ENCODE data around the gene ZNF655. TPM values are rescaled to one million over a fixed set of nuclear protein-coding genes. Genes with fewer than 3 reads are reported as not detected.
"Not testable (repeated sequence)": the region's sequence is repeated elsewhere in the genome, so short reads cannot be mapped to it uniquely, and the experiment has no call there.

ZNF655 gene
- total RNA-seq, 4 donors from 2014 or later, result 115 to 191 (median 116) TPM

GRCh38 chr7:99562832-99563231 is 4.4 kb downstream of the ZNF655 start:
- peak overlapping the region in 2 of 4 donors; percentile 50 to 69 for H3K27ac ChIP-seq
- peak; percentile 38 for ATAC-seq
- peaks cover 0 to 73% of the 10 kb centered on the region in 2 donors for H3K36me3 ChIP-seq
- H3K4me3 ChIP-seq, result no peak overlapping the region
- no peaks in the 10 kb centered on the region for H3K9me3 ChIP-seq
- H3K27me3 ChIP-seq, result no peaks in the 10 kb centered on the region
- WGBS, 2 donors (ENCODE audit: low coverage in 1 of 2), result 14 to 17% methylated on average over 1 of the region's 2 CpGs
- TF ChIP-seq POLR2A (IDR thresholded peaks at IDR 0.05), result no peak
- TF ChIP-seq POLR2AphosphoS5 (IDR thresholded peaks at IDR 0.05), result peak; percentile 83
- TF ChIP-seq, protein P1, sequence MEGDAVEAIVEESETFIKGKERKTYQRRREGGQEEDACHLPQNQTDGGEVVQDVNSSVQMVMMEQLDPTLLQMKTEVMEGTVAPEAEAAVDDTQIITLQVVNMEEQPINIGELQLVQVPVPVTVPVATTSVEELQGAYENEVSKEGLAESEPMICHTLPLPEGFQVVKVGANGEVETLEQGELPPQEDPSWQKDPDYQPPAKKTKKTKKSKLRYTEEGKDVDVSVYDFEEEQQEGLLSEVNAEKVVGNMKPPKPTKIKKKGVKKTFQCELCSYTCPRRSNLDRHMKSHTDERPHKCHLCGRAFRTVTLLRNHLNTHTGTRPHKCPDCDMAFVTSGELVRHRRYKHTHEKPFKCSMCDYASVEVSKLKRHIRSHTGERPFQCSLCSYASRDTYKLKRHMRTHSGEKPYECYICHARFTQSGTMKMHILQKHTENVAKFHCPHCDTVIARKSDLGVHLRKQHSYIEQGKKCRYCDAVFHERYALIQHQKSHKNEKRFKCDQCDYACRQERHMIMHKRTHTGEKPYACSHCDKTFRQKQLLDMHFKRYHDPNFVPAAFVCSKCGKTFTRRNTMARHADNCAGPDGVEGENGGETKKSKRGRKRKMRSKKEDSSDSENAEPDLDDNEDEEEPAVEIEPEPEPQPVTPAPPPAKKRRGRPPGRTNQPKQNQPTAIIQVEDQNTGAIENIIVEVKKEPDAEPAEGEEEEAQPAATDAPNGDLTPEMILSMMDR (IDR thresholded peaks at IDR 0.05), result no peak
- H3K4me1 ChIP-seq, result peaks cover 0 to 41% (median 13%) of the 10 kb centered on the region in 3 donors

DNA sequence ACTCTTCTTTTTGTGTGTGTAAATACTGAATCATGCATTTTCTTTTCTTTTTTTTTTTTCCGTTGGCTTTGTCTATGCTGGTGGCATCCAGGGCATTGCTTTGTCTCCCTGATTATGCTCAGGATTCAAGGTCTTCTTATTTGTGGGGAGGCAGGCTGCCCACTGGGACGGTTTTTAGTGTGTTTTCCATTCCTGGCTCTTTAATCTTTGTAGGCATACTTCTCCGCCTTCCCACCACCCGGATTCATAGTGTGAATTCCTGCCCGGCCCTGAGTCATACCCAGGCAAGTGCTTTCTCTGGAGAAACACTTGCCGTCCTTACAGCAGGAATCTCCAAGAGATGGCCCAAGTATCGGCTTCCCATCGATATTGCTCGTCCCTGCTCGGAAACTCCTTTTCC is 5.2 kb downstream of the ZNF655 start:
- H3K36me3 ChIP-seq, result peaks cover 0 to 78% of the 10 kb centered on the region in 2 donors
- H3K4me3 ChIP-seq, result no peak overlapping the region
- peak overlapping the region in 1 of 4 donors; percentile 33 for H3K27ac ChIP-seq
- H3K9me3 ChIP-seq, result no peaks in the 10 kb centered on the region
- H3K27me3 ChIP-seq, result no peaks in the 10 kb centered on the region
- H3K4me1 ChIP-seq, result peaks cover 0 to 41% (median 13%) of the 10 kb centered on the region in 3 donors
- 70 to 92% methylated on average over 5 to 10 of the region's 10 CpGs for WGBS, 2 donors (ENCODE audit: low coverage in 1 of 2)
- ATAC-seq, result no peak
- TF ChIP-seq EP300 (IDR thresholded peaks at IDR 0.05) (no peak), POLR2AphosphoS5 (IDR thresholded peaks at IDR 0.05) (no peak), POLR2A (IDR thresholded peaks at IDR 0.05) (no peak)
- TF ChIP-seq, protein P1 (IDR thresholded peaks at IDR 0.05), result no peak

DNA sequence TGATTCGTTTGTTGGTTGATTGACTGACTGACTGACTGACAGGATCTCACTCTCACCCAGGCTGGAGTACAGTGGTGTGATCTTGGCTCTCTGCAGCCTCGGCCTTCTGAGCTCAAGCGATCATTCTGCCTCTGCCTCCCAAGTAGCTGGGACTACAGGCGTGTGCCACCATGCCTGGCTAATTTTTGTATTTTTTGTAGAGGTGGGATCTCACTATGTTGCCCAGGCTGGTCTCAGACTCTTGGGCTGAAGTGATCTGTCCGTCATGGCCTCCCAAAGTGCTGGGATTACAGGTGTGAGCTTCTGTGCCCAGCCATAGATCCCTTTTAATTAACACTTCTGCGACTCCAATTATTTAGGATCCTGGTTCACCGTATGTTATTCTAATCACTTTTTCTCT is 10.3 kb downstream of the ZNF655 start:
- WGBS, 2 donors (ENCODE audit: low coverage in 1 of 2), result 92 to 98% methylated on average over 6 to 7 of the region's 7 CpGs
- ATAC-seq, H3K4me3 ChIP-seq, H3K27me3 ChIP-seq, H3K9me3 ChIP-seq, H3K4me1 ChIP-seq, H3K27ac ChIP-seq: not testable (repeated sequence)
- peaks cover 0 to 84% of the 10 kb centered on the region in 2 donors for H3K36me3 ChIP-seq

GRCh38 chr7:99571768-99572167 is 13.3 kb downstream of the ZNF655 start:
- Histone ChIP-seq H3K27me3 (no peaks in the 10 kb centered on the region), H3K4me1 (no peaks in the 10 kb centered on the region), H3K9me3 (no peaks in the 10 kb centered on the region), H3K36me3 (peaks cover 0 to 66% of the 10 kb centered on the region in 2 donors), H3K27ac (no peak overlapping the region), H3K4me3 (no peak overlapping the region)
- no peak for ATAC-seq
- 82 to 94% methylated on average over 2 to 3 of the region's 3 CpGs for WGBS, 2 donors (ENCODE audit: low coverage in 1 of 2)
- TF ChIP-seq POLR2A (IDR thresholded peaks at IDR 0.05), result no peak
- TF ChIP-seq POLR2AphosphoS5 (IDR thresholded peaks at IDR 0.05), result no peak
- TF ChIP-seq EP300 (IDR thresholded peaks at IDR 0.05), result no peak
- TF ChIP-seq, protein P1 (IDR thresholded peaks at IDR 0.05), result no peak

- TF ChIP-seq POLR2A (IDR thresholded peaks at IDR 0.05) (no peak), EP300 (IDR thresholded peaks at IDR 0.05) (no peak), POLR2AphosphoS5 (IDR thresholded peaks at IDR 0.05) (no peak)
- TF ChIP-seq, protein P1 (IDR thresholded peaks at IDR 0.05), result no peak
- WGBS, 2 donors (ENCODE audit: low coverage in 1 of 2), result 85 to 100% methylated on average over 1 of the region's 1 CpG
- no peaks in the 10 kb centered on the region for H3K9me3 ChIP-seq
- ATAC-seq, result no peak
- no peak overlapping the region for H3K27ac ChIP-seq
- H3K36me3 ChIP-seq, result peaks cover 0 to 57% of the 10 kb centered on the region in 2 donors
- no peak overlapping the region for H3K4me3 ChIP-seq
- H3K27me3 ChIP-seq, result no peaks in the 10 kb centered on the region
- no peaks in the 10 kb centered on the region for H3K4me1 ChIP-seq
Observed at GRCh38 chr7:99573257-99573656, 14.8 kb downstream of the ZNF655 start.
